ENCODE results near the gene SLC9A3.

- TF ChIP-seq CTCF (IDR thresholded peaks at IDR 0.05; ENCODE audit: borderline replicate concordance, extremely low read depth, low read length, poor library complexity, severe bottlenecking) (no peak), EZH2 (IDR thresholded peaks at IDR 0.05; ENCODE audit: borderline replicate concordance, low read depth, low read length, severe bottlenecking) (no peak)
These were observed 78.0 kb downstream of the SLC9A3 start for GRCh38 chr5:446066-446882.

All from DND-41 (cell line).